Activated CD4-positive, alpha-beta T cell treated with anti-CD3 and anti-CD28 coated beads, Interleukin-2, Interleukin-4, amounts not matched to agents 100 ng/mL and 50 ng/mL, durations not matched to agents 16 hours and 8 hours (primary cell): ENCODE measurements around the gene CIPC.

Source experiments
- DNase-seq: peaks from one replicate; pipeline ENCODE4 v3.0.0-alpha.2; 2020; ENCODE audit warnings: low spot score

Gene CIPC

DNA sequence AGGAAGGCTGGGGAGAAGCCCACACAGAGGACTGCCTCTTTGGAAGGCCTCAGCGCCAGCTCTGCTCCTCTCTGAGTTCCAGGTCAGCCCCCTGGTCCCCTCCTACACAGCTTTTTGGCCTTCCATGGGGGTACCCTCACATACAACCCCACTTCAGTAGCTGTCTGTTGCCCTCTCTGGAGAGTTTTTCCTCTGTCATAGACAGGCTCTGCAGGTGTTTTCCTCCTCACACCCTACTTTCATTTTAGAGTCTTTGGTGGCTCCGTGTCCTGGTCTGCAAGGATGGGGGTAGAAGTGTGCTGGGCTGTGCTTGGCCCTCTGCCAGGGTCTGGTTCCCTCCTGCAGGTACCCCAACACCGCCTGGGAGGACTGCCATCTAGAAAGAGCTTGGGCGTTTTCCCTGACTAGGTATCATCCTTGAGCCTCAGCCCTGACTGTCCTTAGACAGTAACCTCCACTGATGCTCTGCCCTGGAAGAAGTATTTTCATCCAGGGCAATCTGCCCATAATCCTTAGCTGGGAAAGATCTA lies 28.5 kb downstream of the CIPC start:
- DNase-seq: no peak

DNA sequence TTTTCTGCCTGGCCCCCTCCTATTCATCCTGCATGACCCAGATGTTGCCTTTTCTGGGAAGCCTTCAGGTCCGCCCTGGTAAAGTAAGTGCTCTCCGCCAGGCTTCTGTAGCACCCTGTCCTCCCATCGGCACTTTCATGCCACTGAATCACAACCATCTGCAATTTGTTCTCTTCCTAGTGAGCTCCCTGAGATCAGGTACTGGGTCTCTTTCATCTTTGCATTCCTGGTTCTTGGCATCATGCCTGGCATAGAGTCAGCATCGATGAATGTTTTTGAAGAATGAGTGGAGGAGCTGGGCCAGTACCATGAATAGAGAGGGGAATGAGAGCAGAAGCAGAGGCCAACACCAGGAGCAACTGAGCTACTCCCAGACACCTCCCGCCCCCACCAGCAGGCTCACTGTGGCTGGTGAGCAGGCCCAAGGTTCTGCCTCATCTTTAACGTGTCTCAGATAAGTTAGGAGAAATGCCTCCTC lies 30.4 kb downstream of the CIPC start:
- no peak for DNase-seq

DNA sequence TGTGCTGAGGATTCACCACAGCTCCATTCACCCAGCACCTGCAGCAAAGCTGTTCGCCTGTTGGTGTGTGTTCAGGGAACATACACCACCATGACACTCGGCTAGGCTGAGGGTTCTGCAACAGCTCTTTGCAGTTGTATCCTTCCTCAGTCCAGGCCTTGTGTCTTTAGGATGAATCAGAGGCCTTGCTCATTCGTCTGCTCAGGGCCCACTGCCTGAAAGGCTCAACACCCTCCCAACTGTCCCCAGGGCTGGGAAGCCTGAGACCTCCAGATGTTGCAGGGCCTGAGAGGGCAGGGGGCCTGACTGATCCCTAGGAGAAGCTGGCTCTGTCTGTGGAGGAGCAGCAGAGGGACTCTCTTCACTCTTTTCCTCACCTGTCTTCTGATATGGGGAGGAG lies 32.3 kb downstream of the CIPC start:
- no peak for DNase-seq

DNA sequence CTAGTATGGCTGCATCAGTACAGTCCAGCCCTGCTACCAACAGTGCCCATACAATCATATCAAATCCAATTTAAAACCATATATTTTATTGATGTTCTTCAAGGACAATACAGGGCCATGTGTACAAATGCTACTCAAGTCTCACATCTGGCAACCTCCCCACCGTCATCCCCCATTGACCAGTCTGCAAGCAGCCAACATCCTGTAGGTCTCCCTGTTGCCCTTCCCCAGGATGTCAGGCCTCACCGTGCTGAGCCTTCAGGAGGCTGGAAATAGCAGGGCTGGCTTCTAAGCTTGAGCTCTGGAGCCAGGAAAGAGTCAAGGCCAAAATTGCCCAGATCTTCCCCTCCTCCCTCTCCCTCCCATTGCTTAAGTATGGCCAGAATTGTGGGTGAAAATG lies 33.1 kb downstream of the CIPC start:
- no peak for DNase-seq

DNA sequence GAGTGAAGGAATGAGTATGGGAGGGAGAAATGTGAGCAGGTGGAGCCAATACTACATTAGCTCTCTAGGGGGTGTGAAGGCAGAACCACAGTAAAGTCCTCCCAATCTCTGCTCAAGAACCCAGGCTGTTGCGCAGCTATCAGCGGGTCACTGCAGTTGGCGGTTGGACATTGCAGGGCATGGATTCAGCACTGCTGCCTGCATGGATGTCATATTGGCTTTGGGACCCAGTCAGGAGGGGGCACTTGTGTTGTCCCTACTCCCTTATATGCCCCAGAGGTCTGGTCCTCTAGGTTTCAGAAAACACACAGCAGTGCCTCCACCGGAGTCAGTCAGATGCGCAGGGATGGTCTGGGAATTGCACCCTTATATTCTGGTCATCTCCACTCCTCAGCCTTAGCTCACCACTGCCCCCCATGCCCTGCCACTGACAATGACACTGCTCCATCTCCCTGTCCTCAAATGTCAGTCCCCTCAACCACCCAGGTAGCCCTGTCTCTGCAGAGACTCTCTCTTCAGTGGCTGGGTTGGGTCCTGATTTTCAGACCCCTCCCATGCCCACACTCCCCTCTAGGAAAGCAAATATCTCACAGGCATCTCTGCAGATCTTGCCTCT lies 33.9 kb downstream of the CIPC start:
- no peak for DNase-seq

DNA sequence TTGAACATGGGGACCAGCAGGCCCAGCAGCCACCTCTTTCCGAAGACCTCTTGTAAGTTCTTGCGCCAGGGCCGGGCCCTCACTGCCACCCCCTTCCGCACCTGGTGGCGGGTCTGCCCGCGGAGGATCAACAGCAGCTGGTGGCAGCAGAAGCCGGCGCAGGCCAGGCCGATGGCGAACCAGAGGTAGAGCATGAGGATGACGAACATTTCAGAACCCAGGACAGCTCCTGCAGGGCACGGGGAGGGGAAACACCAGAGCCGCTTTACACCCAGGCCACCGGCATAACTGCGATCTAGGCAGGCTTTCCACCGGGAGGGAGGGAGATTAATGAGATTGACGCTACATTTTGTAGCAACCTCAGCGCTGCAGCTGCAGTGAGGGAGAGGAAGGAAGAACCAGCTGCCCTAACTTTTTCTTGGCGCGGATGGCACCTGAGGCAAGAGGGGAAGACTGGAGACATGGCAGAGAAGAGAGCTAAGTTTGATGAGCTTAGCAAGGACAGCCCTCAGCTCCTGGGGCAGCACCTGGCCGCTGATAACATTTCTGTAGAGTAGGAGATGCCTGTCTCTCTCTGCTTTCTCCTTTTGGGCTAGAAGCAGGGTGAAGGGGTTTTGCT lies 35.8 kb downstream of the CIPC start:
- peak; percentile 60 for DNase-seq

DNA sequence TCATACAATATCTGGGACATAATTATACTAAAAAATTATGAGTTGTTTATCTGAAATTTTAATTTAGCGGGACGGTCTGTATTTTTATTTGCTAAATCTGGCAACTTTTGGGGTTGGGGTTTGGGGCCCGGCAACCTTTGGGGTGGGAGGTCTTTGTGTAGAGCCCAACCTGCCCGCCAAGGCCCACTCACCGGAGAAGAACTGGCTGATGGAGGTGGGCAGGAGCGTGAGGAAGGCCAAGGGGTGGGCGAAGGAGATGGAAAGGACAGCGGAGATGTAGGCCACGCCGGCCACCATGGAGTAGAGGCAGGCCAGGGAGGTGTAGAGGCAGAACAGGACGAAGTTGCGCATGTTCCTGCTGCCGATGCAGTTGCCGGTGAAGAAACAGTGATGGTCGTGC lies 41.0 kb downstream of the CIPC start:
- DNase-seq: no peak

DNA sequence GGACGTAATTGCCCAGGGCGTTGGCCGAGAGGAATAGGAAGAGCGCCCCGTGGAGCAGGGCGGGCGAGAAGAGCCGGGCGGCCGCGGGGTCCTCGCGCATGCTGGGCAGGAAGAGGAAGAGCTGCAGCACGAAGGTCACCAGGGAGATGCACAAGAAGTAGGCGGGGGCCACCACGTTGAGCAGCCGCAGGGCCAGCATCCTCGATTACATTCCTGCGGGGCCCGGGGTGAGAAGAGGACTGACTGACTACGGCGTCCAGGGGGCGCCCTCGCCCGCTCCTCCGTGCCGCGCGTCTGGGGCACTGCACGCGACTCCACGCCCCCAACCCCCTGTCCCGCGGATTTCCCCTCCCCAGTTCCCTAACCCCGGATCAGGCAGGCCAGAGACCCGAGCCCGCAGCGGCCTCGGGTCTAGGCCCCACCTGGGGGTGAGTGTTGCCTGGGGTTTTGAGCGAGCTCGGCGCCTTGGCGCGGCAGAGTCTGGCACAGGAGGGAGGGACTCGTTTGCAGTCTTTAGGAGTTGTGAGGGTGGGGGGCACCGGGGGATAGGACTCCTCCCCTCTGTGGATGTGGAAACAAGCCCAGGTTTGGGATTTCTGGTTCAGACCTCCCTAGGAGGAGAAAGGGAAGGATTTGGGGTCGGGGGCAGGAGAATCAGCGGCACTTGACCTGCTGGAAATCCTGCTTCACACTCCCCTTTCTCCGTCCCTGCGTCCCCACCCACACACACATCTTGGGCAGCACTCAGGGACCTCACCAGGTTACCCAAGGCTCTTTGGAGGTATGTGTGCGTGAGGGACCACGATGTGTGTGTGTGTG lies 41.7 kb downstream of the CIPC start:
- DNase-seq: peak; percentile 52

DNA sequence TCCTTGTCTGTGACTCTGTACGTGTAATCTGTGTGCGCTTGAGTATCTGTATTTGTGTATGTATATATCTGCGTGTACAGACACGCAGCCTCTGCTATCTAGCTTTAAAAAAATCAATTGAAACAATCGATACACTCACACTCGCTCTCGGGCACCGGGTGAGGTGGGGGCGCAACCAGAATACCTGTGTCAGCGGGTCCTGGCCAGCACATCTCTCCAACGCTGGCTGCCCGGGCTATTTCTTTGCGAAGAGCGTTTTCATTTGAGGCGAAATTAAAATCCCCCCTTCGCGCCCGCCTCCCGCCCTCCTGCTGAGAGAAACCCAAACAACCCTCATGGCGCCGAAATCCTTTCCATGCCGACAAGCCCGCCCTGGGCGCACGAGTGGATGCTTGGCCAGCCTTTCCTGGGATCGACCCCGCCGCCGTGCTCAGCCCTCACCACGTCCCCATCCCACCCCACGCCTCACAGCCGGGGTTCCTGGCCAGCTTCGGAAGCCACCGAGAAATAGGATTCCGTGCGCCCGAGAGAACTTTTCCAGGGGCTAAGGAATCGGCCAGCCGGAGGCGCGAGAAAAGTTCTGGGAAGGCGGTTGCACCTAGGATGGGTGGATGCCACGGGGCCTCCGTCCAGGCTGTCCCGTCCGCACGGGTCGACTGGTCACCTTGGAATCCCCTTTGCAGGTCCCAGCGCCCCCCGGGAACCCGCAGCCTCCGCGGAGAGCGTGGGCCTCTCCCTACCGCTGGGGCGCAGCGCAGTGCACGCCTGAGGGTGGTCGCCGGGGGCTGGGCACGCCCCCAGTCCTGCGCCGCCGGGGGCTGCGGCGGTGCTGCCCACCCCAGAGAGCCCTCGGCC lies 42.5 kb downstream of the CIPC start:
- DNase-seq: no peak

DNA sequence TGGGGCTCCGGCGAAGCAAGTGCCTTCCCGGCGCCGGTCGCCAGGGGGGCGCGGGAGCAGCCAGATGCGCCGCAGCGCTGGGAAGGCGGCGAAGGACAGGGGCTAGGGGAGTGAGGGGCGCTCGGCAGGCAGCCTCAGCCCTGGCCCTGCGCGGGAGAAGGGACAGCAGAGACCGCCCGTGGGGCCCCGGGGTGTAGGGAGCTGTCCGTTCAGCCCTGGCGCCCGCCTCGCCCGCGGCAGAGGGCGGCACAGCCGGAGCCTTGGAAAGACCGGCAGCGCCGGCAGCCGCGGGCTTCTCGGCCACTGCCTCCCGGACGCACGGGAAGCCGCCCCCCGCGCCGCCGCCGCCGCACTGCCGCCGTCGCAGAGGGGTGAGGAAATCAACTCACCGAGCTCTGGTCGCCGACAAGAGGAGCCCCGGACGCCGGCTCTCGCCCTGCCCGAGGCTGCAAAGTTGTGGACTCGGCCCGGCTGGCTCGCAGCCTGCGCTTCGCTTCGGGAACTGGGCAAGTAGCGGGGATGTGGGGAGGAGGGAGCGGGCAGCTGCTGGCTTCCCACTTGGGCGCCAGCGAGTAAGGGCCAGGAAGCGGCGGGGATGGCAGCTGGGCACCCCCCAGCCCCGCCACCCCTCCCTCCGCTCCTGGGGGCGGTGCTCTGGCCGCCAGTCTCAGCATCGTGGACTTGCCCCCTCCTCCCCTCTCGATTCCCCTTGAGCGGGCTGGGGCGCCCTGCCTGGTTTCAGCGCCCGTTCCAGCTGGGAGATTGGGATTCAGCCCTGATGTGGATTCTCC lies 43.4 kb downstream of the CIPC start, which contains the start of gene ZDHHC22:
Gene ZDHHC22, minus strand, starts transcription at position 578 of the 791 bp plus-strand sequence. CDS start 2,053 bp downstream, outside the sequence.
- DNase-seq: no peak

DNA sequence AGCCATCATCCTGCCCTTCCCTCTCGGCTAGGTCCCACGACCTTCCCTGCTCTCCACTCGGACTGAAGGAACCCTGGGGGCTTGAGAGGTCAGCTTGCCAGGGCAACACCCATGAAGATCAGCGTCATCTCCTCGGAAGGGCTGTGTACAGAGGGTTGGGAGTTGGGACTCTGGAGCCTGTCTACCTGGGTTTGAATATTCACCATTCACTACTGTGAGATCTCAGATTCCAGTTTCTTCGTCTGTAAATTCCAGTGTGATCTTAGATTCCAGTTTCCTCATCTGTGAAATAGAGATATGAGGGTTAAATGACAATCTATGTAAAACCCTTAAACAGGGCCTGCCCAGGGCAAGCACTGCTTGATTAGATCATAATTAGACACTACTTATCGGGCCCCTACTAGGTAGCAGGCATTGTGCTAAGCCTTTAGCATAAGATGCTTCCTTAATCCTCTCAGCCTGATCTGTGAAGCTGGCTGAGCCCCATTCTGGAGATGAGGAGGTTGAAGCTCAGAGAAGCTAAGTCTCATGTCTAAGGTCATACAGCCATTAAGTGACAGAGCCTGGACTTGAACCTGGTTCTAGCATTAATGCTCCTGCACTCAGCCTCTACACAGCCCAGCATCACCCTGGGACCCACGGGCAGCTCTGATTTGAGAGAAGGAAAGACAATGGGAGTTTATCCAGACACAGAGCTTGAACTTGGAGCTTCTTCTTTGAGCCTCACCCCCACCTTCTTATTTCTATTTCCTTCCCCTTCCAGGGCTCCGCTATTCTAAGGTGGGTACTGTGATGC lies 44.1 kb downstream of the CIPC start:
- no peak for DNase-seq

DNA sequence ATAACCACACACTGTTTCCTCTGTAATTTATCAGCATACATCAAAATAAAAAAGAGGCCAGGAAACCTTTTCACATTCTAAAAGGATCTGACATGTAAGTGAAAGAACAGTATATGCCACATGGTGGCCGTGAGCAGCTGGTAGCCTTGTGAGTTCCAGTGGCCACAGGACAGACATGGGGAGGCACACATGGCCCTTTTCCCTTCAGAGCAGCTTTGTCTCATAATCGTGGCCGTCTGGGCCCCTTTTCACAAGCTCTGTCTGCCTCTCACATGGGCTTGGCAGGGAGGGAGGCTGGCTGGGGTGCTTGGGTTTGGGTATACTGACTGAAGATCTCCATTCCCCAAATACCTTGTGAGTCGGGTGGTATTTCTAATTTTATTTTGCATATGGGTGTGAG lies 45.0 kb downstream of the CIPC start:
- DNase-seq: no peak

DNA sequence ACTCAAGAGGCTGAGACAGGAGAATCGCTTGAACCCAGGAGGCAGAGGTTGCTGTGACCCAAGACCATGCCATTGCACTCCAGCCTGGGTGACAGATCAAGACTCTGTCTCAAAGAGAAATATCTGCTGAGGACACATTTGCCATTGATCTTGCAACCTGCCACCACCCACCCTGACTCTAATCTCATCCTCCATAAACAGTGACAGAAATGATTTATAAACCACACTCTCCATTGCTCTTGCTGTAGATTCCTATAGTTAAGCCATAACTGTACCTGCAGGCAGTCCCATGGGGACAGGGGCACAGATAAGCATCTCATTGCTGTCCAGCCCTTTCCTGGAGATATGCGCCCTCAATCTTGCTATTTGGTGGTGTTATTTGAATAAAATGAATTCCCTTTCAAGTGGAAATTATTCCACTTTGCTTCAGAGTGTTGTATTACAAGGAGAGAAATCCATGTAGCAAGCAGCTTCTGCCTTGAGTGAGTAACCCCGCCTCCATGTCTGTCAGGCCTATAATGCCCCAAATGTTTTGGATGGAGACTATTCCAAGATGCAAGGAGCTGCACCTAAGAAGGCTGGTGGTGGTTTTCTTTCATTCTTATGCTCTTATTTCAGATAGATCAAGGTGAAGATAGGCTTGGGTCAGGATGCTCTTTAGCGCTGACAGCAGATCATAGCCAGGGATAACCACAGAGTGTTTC lies 46.5 kb downstream of the CIPC start:
- no peak for DNase-seq

DNA sequence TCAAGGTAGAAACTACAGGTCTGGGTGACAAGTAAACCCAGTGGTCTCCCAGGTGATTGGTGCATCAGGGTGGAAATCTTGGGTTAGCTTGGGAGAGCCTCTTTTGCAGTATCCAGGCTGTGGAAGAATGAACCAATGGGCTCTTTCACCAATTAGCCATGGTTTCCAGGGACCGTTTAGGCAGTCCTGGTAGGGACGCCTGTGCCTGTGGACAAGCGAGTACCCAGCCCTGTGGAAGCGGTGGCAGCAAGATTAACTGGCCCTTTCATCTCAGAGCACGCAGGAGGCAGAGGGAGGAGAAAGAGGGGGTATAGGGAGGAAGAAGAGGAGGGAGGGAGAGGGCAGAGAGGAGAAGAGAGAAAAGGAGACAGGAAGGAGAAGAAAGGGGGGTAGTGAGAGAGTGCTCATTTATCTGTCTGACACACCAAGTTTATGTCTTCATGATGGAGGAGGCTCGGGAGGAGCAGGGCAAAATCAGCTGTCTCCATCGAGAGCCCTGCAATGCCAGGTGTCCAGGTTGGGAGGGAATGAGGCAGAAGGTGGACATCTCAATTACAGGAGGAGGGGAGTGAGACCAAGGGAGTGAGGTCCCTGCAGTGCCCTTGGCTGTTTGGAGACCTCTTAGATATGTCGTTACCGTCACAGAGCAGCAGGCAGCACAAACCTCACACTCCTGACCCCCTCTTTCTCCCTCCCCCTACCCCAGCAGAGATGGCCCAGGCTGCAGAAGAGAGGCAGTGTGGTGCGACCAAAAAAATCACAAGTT lies 48.1 kb downstream of the CIPC start:
- no peak for DNase-seq

DNA sequence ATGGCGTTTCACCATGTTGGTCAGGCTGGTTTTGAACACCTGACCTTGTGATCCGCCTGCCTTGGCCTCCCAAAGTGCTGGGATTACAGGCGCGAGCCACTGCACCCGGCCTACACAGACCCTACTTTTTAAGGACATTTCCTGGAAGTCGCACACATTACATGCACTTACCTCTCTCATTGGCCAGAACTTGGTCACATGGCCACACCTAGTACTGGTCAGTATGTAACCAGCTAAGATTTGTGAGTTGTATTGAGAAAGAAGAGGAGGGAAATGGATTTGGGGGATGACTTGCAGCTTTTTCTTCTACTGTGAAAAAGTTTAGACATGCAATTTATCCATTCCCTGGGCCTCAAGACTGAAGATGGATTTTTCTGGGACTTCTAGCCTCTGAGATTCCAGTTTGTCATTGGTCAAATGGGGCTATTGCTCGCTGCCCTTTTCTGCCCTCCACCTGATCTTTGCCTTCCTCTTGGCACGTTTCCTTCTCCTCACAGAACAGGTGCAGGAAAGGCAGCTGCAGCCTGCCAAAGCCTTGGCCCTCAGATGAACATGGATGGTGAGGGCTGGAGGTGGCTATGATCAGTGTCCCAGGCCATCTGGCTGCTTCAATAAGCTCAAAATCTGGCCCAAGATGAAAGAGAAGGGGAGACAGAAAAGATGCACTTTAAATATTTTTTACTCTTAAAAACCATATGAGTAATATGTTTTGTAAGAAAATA lies 50.6 kb downstream of the CIPC start:
- no peak for DNase-seq

DNA sequence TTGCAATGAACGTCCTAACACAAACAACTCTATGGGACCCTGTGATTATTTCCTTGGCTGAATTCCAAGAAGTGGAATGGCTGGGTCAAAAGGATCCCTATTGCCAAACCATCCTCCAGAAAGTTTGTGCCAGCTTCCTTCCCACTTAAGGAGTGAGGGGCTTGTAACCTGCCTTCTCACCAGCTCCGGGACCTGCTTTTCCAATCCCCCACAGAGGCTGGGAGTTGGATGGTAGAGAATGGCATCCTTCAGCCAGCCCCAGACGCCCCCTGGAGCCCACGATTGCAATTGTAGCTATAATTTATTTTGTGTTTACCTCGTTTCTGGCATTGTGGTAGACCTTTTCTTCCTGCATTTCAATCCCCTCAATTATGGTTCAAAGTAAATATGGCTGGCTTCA lies 53.2 kb downstream of the CIPC start:
- no peak for DNase-seq

DNA sequence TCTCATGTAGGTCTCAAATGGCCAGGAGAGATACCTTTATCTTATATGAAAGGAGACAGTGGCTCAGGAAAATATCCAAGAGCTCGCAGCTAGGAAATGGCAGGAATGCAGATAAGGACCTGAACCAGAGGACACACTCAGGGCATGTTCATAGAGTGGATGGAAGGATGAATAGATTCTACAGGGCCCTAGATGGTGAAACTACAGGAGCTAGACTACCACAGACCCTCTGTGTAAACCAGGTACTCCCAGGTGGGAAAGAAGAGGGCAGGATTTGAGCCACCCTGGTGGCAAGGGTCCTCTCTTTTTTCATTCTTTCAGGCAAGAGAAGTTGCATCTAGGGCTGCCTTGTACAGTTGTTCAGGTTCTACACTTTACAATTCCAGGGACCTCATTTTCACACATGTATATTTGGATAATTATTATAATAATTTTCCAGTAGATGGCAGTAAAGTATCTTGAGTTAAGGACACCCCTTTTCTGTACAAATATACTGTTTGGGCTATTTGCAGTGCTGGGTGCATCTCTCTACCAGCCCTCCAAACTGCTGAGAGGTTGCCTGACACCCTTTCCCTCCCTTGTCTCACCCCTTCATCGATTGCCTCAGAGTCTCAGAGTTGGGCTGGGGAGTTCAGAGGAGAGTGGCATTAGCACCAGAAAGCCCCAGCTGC lies 54.0 kb downstream of the CIPC start:
- peak; percentile 27 for DNase-seq

DNA sequence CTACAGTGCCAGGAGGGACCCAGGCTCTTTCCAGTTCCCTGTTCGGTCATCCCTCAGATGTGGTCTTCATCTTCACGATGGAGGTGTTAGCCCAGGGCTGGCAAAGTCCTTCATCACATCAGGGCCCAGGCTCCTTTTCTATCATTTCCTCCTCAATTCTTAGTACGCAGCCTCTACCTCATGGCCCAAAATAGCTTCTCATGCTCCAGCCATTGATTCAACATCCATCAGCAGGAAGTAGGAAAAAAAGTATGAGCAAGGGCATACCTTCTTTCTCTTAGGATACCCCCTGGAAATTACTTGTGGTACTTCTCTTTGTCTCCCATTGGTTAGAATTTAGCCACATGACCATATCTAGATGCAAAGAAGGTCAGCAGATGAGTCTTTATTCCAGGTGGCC lies 55.7 kb downstream of the CIPC start:
- DNase-seq: no peak
